Stomach (tissue), 4 donors: ENCODE results near the gene WNT5B.

Experiments
- POLR2A ChIP-seq, 4 donors: fragments of 450-650 bp; IDR thresholded peaks; one replicate each; pipeline ENCODE4 v1.6.1; 2016; ENCODE audit warnings: antibody characterized with exemption in 4 of 4, control low read depth in 2 of 4, mild to moderate bottlenecking in 1 of 4, moderate library complexity in 1 of 4
- POLR2AphosphoS5 ChIP-seq, 3 donors: sonication (generic); formaldehyde crosslinking; IDR thresholded peaks; one replicate each; pipeline ENCODE4 v1.6.1; 2016; ENCODE audit warnings: antibody characterized with exemption in 3 of 3
- TF ChIP-seq, protein P1 (sequence below), 7 experiments: fragments of 450-650 bp in 4 of 7; fragments of 200-600 bp in 3 of 7; sonication (generic) in 3 of 7; IDR thresholded peaks; one replicate each; pipeline ENCODE4 v1.5.1; 2016 to 2019; ENCODE audit warnings: antibody characterized with exemption in 7 of 7, control low read depth in 2 of 7, mild to moderate bottlenecking in 1 of 7

GRCh38 chr12:1580526-1580925, 48.5 kb upstream of the WNT5B start:
- TF ChIP-seq, protein P1, sequence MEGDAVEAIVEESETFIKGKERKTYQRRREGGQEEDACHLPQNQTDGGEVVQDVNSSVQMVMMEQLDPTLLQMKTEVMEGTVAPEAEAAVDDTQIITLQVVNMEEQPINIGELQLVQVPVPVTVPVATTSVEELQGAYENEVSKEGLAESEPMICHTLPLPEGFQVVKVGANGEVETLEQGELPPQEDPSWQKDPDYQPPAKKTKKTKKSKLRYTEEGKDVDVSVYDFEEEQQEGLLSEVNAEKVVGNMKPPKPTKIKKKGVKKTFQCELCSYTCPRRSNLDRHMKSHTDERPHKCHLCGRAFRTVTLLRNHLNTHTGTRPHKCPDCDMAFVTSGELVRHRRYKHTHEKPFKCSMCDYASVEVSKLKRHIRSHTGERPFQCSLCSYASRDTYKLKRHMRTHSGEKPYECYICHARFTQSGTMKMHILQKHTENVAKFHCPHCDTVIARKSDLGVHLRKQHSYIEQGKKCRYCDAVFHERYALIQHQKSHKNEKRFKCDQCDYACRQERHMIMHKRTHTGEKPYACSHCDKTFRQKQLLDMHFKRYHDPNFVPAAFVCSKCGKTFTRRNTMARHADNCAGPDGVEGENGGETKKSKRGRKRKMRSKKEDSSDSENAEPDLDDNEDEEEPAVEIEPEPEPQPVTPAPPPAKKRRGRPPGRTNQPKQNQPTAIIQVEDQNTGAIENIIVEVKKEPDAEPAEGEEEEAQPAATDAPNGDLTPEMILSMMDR (IDR thresholded peaks at IDR 0.05): no peak
- TF ChIP-seq POLR2A (IDR thresholded peaks at IDR 0.05) (no peak), POLR2AphosphoS5 (IDR thresholded peaks at IDR 0.05) (no peak)
